GM12878 (cell line): Measurements from ENCODE around the gene HSBP1L1. TPM values are rescaled to one million over a fixed set of nuclear protein-coding genes. Genes with fewer than 3 reads are reported as not detected.

Experiments used
- ATAC-seq: fragments of 200-7000 bp; cut with Tn5 transposase; 3 replicates; pipeline ENCODE4 v1.9.1; 2020; ENCODE audit warnings: mild to moderate bottlenecking, moderate library complexity
- BruUV-seq: library from RNA; stranded (reverse); fragments of 400-500 nt; replicated peaks from 2 replicates; lab custom pipeline; 2021; lab: Mats Ljungman, UMichigan
- CTCF ChIA-PET: fragments of 300-600 bp; sonication (Branson Sonifier 250); formaldehyde crosslinking; extraction: SDS; loops from one replicate; lab custom pipeline; 2021; ENCODE audit warnings: inconsistent platforms; lab: Yijun Ruan, JAX
- POLR2A ChIA-PET: fragments of 350-600 bp; formaldehyde crosslinking; extraction: SDS; loops from one replicate; lab custom pipeline; 2021; ENCODE audit warnings: inconsistent platforms; lab: Charles Lee
- RAD21 ChIA-PET: fragments of 300-600 bp; sonication (Branson Sonifier 250); formaldehyde crosslinking; loops from one replicate; lab custom pipeline; 2023; ENCODE audit warnings: antibody characterized with exemption; ENCODE audit not compliant: unreplicated experiment; lab: Charles Lee
- SMC1A ChIA-PET: fragments of 300-600 bp; sonication (Branson Sonifier 250); formaldehyde crosslinking; loops from one replicate; lab custom pipeline; 2023; ENCODE audit not compliant: unreplicated experiment, uncharacterized antibody; lab: Charles Lee
- DNase-seq: peaks from one replicate; pipeline ENCODE4 v3.0.0-alpha.2; 2011; ENCODE audit warnings: low read depth, low spot score
- FAIRE-seq: peaks from 3 replicates; lab custom pipeline; 2011; peaks lifted over from hg19 to GRCh38; lab: Jason Lieb, UNC
- H2AFZ ChIP-seq: 2 replicates; pipeline ENCODE4 v1.6.0; 2011; ENCODE audit warnings: low read depth, low read length, control low read depth; ENCODE audit not compliant: control insufficient read depth
- H3K27ac ChIP-seq: 2 replicates; pipeline ENCODE4 v1.5.1; 2011; ENCODE audit warnings: control low read depth; ENCODE audit not compliant: control insufficient read depth, insufficient read depth
- H3K27me3 ChIP-seq, 2 experiments: replicated peaks in 1 of 2; 2 replicates each; pipeline versions ENCODE4 v1.6.0 to v1.6.1; 2011; ENCODE audit warnings: low read length in 1 of 2; ENCODE audit not compliant: control insufficient read depth in 2 of 2, insufficient read depth in 2 of 2
- H3K36me3 ChIP-seq, 2 experiments: 2 replicates each; pipeline ENCODE4 v1.5.1; 2011; ENCODE audit warnings: low read length in 1 of 2; ENCODE audit not compliant: control insufficient read depth in 2 of 2, insufficient read depth in 2 of 2
- H3K4me1 ChIP-seq: 2 replicates; pipeline ENCODE4 v1.6.1; 2011; ENCODE audit warnings: mild to moderate bottlenecking, low read length, moderate library complexity, mixed read lengths; ENCODE audit not compliant: control insufficient read depth, insufficient read depth
- H3K4me2 ChIP-seq: 2 replicates; pipeline ENCODE4 v1.6.0; 2011; ENCODE audit warnings: control low read depth; ENCODE audit not compliant: control insufficient read depth, insufficient read depth
- H3K4me3 ChIP-seq: fragments of 200-600 bp; sonication (generic); 2 replicates; pipeline ENCODE4 v1.5.1; 2016
- H3K79me2 ChIP-seq: 2 replicates; pipeline ENCODE4 v1.6.0; 2011; ENCODE audit warnings: low read length; ENCODE audit not compliant: control insufficient read depth, insufficient read depth
- H3K9ac ChIP-seq: 2 replicates; pipeline ENCODE4 v1.8.0; 2011; ENCODE audit warnings: low read length, control low read depth, mixed read lengths; ENCODE audit not compliant: control insufficient read depth, insufficient read depth
- H3K9me3 ChIP-seq: replicated peaks from 3 replicates; pipeline ENCODE4 v1.5.1; 2011; ENCODE audit warnings: mild to moderate bottlenecking, low read length; ENCODE audit not compliant: control insufficient read depth, insufficient read depth
- H4K20me1 ChIP-seq: 2 replicates; pipeline ENCODE4 v1.6.0; 2011; ENCODE audit not compliant: control insufficient read depth, insufficient read depth
- FOS ChIP-seq: IDR thresholded peaks from 3 replicates; pipeline ENCODE4 v1.6.1; 2011; ENCODE audit warnings: borderline replicate concordance; ENCODE audit not compliant: insufficient read length; ENCODE audit errors: extremely low read depth
- IKZF2 ChIP-seq, 2 experiments: fragments of 450-650 bp; IDR thresholded peaks; 2 replicates each; pipeline ENCODE4 v1.6.1; 2017; ENCODE audit warnings: mild to moderate bottlenecking in 2 of 2, moderate library complexity in 2 of 2
- RAD51 ChIP-seq: fragments of 450-650 bp; IDR thresholded peaks from 2 replicates; pipeline ENCODE4 v1.6.1; 2016; ENCODE audit warnings: moderate library complexity, mild to moderate bottlenecking, inconsistent platforms
- YY1 ChIP-seq: IDR thresholded peaks from 2 replicates; pipeline ENCODE4 v1.6.1; 2011; ENCODE audit warnings: low read depth, mild to moderate bottlenecking, low read length
- ZNF592 ChIP-seq: fragments of 450-650 bp; IDR thresholded peaks from 2 replicates; pipeline ENCODE4 v1.6.1; 2017; ENCODE audit warnings: mild to moderate bottlenecking, moderate library complexity
- WGBS: methylation state at CpG from one replicate; pipeline ENCODE4 v1.1.6; 2016; ENCODE audit warnings: low lambda C conversion rate; ENCODE audit not compliant: insufficient replicate concordance, insufficient coverage; ENCODE audit errors: missing lambda C conversion rate; 5-methylcytosine and 5-hydroxymethylcytosine counted together
- in situ Hi-C: fragments of 300-500 bp; cut with MboI; formaldehyde crosslinking; loops from 9 replicates; pipeline ENCODE4 v1.14.3; 2018; ENCODE audit warnings: mixed read lengths
- intact Hi-C: fragments of 100-400 bp; cut with micrococcal nuclease; formaldehyde crosslinking; loops from one replicate; pipeline ENCODE4 v1.14.2; 2022; ENCODE audit not compliant: unreplicated experiment
- polyA plus RNA-seq, 11 experiments: library from polyadenylated mRNA; depleted of rRNA in 4 of 11; unstranded in 6 of 11; stranded (reverse) in 5 of 11; fragments of >200 nt; fragmentation: Nextera tagmentation in 4 of 11; fragmentation: Illumina TruSeq in 1 of 11; extraction: Ambion mirVana in 4 of 11; extraction: Trizol in 1 of 11; gene quantifications; 1 replicate in 1 of 11; 2 replicates in 10 of 11; pipeline versions ENCODE4 v1.2.1 to v1.2.3, GENCODE V29; 2011 to 2016; ENCODE audit warnings: inconsistent platforms in 2 of 11, missing spikeins in 2 of 11, low read depth in 1 of 11
- total RNA-seq, 4 experiments: library from RNA; depleted of rRNA in 3 of 4; stranded (reverse); fragments of >200 nt in 3 of 4; fragmentation: Illumina TruSeq in 1 of 4; extraction: Trizol in 1 of 4; gene quantifications; 2 replicates each; pipeline versions ENCODE4 v1.2.1 to v1.2.3, GENCODE V29; 2013 to 2021

The HSBP1L1 gene
- total and polyA plus RNA-seq, 10 of the 15 experiments (the other 5 are each of a cell fraction or from before 2014, with no cell fraction given): 0.97 to 14.0 (median 6.9) TPM; not detected in 1

- DNase-seq (no peak), ATAC-seq (no peak), FAIRE-seq (no peak)
- TF ChIP-seq FOS: no peak
- no peak for TF ChIP-seq IKZF2 (IDR thresholded peaks at IDR 0.05)
- TF ChIP-seq ZNF592: no peak
- no peak for TF ChIP-seq RAD51
- no peak for TF ChIP-seq YY1
- SMC1A ChIA-PET: no interaction called here
- Histone ChIP-seq H3K9ac (no peak overlapping the region), H3K4me1 (no peaks in the 10 kb centered on the region), H3K36me3 (no peaks in the 10 kb centered on the region), H3K9me3 (no peaks in the 10 kb centered on the region; the same call in 2 of the 3 replicates), H3K27ac (no peak overlapping the region), H3K27me3 (no peaks in the 10 kb centered on the region), H3K79me2 (no peaks in the 10 kb centered on the region), H3K4me3 (no peak overlapping the region), H4K20me1 (no peaks in the 10 kb centered on the region), H2AFZ (no peak overlapping the region), H3K4me2 (no peak overlapping the region)
- intact Hi-C loops (no loop called here), in situ Hi-C loops (no loop called here)
- RAD21 ChIA-PET: no interaction called here
- CTCF ChIA-PET: no interaction called here
- WGBS: 51% methylated on average over 16 of the region's 16 CpGs
- no TSS peak for BruUV-seq
- POLR2A ChIA-PET: interaction anchor here (1.1 kb wide), 1 partner anchor 16 kb away, joined by 3 read pairs; no protein-coding TSS in a partner anchor
Measured at GRCh38 chr18:80009661-80010550, 45.5 kb downstream of the HSBP1L1 start.
